Heart right ventricle (tissue), 16 donors: Measurements from ENCODE around the gene TMEM181. TPM values are rescaled to one million over a fixed set of nuclear protein-coding genes. Genes with fewer than 3 reads are reported as not detected.
"Not testable (repeated sequence)": the region's sequence is repeated elsewhere in the genome, so short reads cannot be mapped to it uniquely, and the experiment has no call there.

Source experiments
- ATAC-seq, 8 donors: fragments of 200-7000 bp; cut with Tn5 transposase; one replicate each; pipeline ENCODE4 v1.9.1; 2020; ENCODE audit warnings: mild to moderate bottlenecking in 8 of 8, moderate library complexity in 8 of 8, moderate number of reproducible peaks in 1 of 8
- DNase-seq, 2 donors: peaks; one replicate each; pipeline ENCODE4 v3.0.0-alpha.2; 2020
- H3K27ac ChIP-seq, 10 donors: fragments of 200-600 bp; sonication (generic) in 2 of 10; one replicate each; pipeline versions ENCODE4 v1.5.0 to v1.8.0; 2020 to 2022; ENCODE audit warnings: mild to moderate bottlenecking in 3 of 10
- H3K27me3 ChIP-seq, 7 donors: fragments of 200-600 bp; one replicate each; pipeline ENCODE4 v1.8.0; 2021 to 2022; ENCODE audit warnings: mild to moderate bottlenecking in 2 of 7
- H3K36me3 ChIP-seq, 9 donors: fragments of 200-600 bp; sonication (generic) in 1 of 9; one replicate each; pipeline versions ENCODE4 v1.5.0 to v1.8.0; 2020 to 2022; ENCODE audit warnings: mild to moderate bottlenecking in 2 of 9
- H3K4me1 ChIP-seq, 9 donors: fragments of 200-600 bp; sonication (generic) in 1 of 9; one replicate each; pipeline versions ENCODE4 v1.5.0 to v1.8.0; 2020 to 2022; ENCODE audit warnings: mild to moderate bottlenecking in 4 of 9
- H3K4me3 ChIP-seq, 10 donors: fragments of 200-600 bp; sonication (generic) in 2 of 10; one replicate each; pipeline versions ENCODE4 v1.5.0 to v1.8.0; 2020 to 2022; ENCODE audit warnings: mild to moderate bottlenecking in 7 of 10, moderate library complexity in 2 of 10
- H3K9me3 ChIP-seq, 11 donors: fragments of 200-600 bp in 10 of 11; sonication (generic) in 2 of 11; one replicate each; pipeline versions ENCODE4 v1.5.0 to v1.8.0; 2013 to 2022; ENCODE audit warnings: mild to moderate bottlenecking in 2 of 11, control low read depth in 1 of 11, moderate library complexity in 1 of 11
- CTCF ChIP-seq, 9 donors: fragments of 200-600 bp; sonication (generic) in 2 of 9; IDR thresholded peaks; one replicate each; pipeline versions ENCODE4 v1.5.0 to v1.8.0; 2021 to 2022; ENCODE audit warnings: antibody characterized with exemption in 9 of 9, mild to moderate bottlenecking in 5 of 9, moderate library complexity in 1 of 9
- WGBS, 2 donors: extraction: QIAGEN DNeasy Blood & Tissue Kit; methylation state at CpG; one replicate each; pipeline ENCODE4 v1.1.7; 2013; ENCODE audit warnings: inconsistent platforms in 1 of 2; 5-methylcytosine and 5-hydroxymethylcytosine counted together
- intact Hi-C, 10 donors: fragments of 100-400 bp; cut with DNase I; formaldehyde crosslinking; loops; one replicate each; pipeline versions ENCODE4 v1.11.1 to v1.14.2; 2022
- polyA plus RNA-seq, 2 donors: library from polyadenylated mRNA; stranded (reverse); fragments of 200-250 nt; gene quantifications; one replicate each; pipeline ENCODE4 v1.2.3, GENCODE V29; 2013
- total RNA-seq, 10 donors: library from RNA; stranded (reverse); fragmentation: NEBNext Ultra II Directional in 3 of 10; extraction: Animal tissue kit (Norgen Biotek cat#: 25700) in 3 of 10; gene quantifications; one replicate each; pipeline versions ENCODE4 v1.2.1 to v1.2.4, GENCODE V29; 2021 to 2023
- donor health status: Arrhythmogenic right ventricular cardiomyopathy.
- donor health status: ischemic (EF 13 %, LVEDD 7.1; RV severe dilation, severe dysfunction).
- donor health status: healthy with polysubstance abuse.
- donor health status: DM: no; HTN: yes; CAD: no.
- donor health status: DM: no; HTN: no; CAD: no.
- donor health status: ischemic (EF 25% LVEDD 6.9; RV normal size, moderate dysfunction).
- donor health status: ischemic (EF 25% LVEDD 5.7; RV mildly dilated, moderate dysfunction).
- donor health status: healthy.
- donor health status: DM: yes; HTN: yes; CAD: no.
- donor health status: Ischemic cardiomyopathy.
- donor health status: ischemic (EF 35%, LVEDD 5.7; RV mildly dilated, moderate dysfunction).
- donor health status: nonischemic (EF 11% LVEDD 7.7; RV severe dilation, severe dysfunction).
- donor health status: DM: yes; HTN: yes; CAD: no.
- donor health status: PGD.
- donor health status: ischemic (EF 29% LVEDD 5.4; RV normal size, mild dysfunction).
- donor health status: nonischemic (EF 23%, LVEDD 6.1; RV moderate dilation, normal function).

Gene TMEM181
- total and polyA plus RNA-seq, 12 donors, result 5.9 to 13.4 (median 9.6) TPM

- intact Hi-C loops, result no loop called here
- H3K27me3 ChIP-seq, result no peaks in the 10 kb centered on the region
- 85 to 91% methylated on average over 14 of the region's 14 CpGs for WGBS, 2 donors
- H3K4me1 ChIP-seq, result no peaks in the 10 kb centered on the region
- ATAC-seq (no peak), DNase-seq (no peak)
- no peaks in the 10 kb centered on the region for H3K9me3 ChIP-seq
- peaks cover 0 to 7% (median 0%) of the 10 kb centered on the region in 9 donors for H3K36me3 ChIP-seq
- no peak for TF ChIP-seq CTCF (IDR thresholded peaks at IDR 0.05)
- H3K27ac ChIP-seq, result no peak overlapping the region
- H3K4me3 ChIP-seq, result no peak overlapping the region
Measured at GRCh38 chr6:158674342-158675131, 114.6 kb downstream of the TMEM181 start.

GRCh38 chr6:158677094-158677493, 117.2 kb downstream of the TMEM181 start:
- WGBS, 2 donors, result 99% methylated on average over 3 of the region's 3 CpGs
- DNase-seq, H3K36me3 ChIP-seq, H3K9me3 ChIP-seq, H3K4me1 ChIP-seq, H3K4me3 ChIP-seq, intact Hi-C loops, H3K27me3 ChIP-seq, ATAC-seq, H3K27ac ChIP-seq: not testable (repeated sequence)

GRCh38 chr6:158677906-158678578, 118.2 kb downstream of the TMEM181 start:
- no peak for TF ChIP-seq CTCF (IDR thresholded peaks at IDR 0.05)
- H3K36me3 ChIP-seq, result peaks cover 0 to 7% (median 0%) of the 10 kb centered on the region in 9 donors
- DNase-seq, result no peak

GRCh38 chr6:158680015-158680414, 120.1 kb downstream of the TMEM181 start:
- no peak for ATAC-seq
- DNase-seq, result no peak
- H3K36me3 ChIP-seq, result no peaks in the 10 kb centered on the region
- 91 to 95% methylated on average over 2 of the region's 2 CpGs for WGBS, 2 donors
- no peaks in the 10 kb centered on the region for H3K27me3 ChIP-seq
- H3K4me1 ChIP-seq, result peaks cover 0 to 4% (median 0%) of the 10 kb centered on the region in 9 donors
- H3K27ac ChIP-seq, result no peak overlapping the region
- H3K4me3 ChIP-seq, result no peak overlapping the region
- intact Hi-C loops, result loop anchor here in 3 of 10 donors (10.0 kb wide), 2 partner anchors 55 to 455 kb away; no protein-coding TSS in a partner anchor
- TF ChIP-seq CTCF (IDR thresholded peaks at IDR 0.05), result no peak
- no peaks in the 10 kb centered on the region for H3K9me3 ChIP-seq

More at GRCh38 chr6:158677906-158678578, 118.2 kb downstream of the TMEM181 start:
- H3K4me3 ChIP-seq, result no peak overlapping the region
- no peak for ATAC-seq
- intact Hi-C loops, result no loop called here
- H3K9me3 ChIP-seq, result no peaks in the 10 kb centered on the region
- no peaks in the 10 kb centered on the region for H3K4me1 ChIP-seq
- no peak overlapping the region for H3K27ac ChIP-seq
- WGBS, 2 donors, result 83 to 87% methylated on average over 11 of the region's 11 CpGs
- H3K27me3 ChIP-seq, result no peaks in the 10 kb centered on the region
